HG02623 (cell line): ENCODE measurements around the gene GATA5.

Experiments used
- ATAC-seq: cut with Tn5 transposase; IDR thresholded peaks from one replicate; pipeline ENCODE4 v1.9.1; 2021; ENCODE audit warnings: moderate library complexity; ENCODE audit not compliant: unreplicated experiment

The GATA5 gene, protein sequence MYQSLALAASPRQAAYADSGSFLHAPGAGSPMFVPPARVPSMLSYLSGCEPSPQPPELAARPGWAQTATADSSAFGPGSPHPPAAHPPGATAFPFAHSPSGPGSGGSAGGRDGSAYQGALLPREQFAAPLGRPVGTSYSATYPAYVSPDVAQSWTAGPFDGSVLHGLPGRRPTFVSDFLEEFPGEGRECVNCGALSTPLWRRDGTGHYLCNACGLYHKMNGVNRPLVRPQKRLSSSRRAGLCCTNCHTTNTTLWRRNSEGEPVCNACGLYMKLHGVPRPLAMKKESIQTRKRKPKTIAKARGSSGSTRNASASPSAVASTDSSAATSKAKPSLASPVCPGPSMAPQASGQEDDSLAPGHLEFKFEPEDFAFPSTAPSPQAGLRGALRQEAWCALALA

DNA sequence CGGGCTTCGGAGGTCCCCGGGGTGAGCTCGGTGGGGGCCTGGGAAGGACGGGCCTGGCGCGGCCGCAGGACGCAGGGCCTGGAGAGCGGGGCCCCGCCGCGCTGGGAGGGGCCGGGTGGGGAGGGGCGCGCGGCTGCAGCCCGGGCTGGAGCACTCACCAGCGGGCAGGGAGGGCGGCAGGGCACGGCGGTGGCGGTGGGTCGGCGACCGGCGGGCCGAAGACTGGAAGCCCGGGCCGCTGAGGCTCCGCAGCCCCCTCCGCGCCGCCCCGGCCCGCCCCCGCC, at the start of gene GATA5:
GATA5 (minus strand) TSS at position 224 of the 284 bp plus-strand sequence. CDS start 474 bp downstream, outside the sequence.
- ATAC-seq: no peak

DNA sequence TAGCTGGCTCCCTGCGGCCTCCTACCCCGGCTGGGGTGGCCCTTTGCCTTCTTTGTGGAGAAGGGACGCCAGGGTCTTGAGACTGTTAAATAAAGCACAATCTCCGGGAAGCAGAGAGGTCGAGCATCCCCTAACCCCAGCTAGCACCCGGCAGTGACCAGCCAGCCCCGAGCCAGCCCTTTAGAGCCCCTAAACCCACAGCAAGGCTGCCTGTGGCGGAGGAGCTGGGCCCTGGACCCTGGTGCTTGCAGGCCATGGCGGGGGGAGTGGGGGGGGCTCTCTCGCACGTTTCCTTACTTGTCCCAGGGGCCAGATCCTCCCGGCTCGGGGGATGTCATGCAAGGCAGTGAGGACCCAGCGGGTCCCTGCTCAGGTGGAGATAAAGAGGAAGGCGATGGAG, 49.2 kb upstream of the GATA5 start:
- no peak for ATAC-seq

- no peak for ATAC-seq
These were observed 48.7 kb upstream of the GATA5 start for GRCh38 chr20:62524505-62524911.

GRCh38 chr20:62523473-62524203, 47.8 kb upstream of the GATA5 start:
- ATAC-seq: no peak

- no peak for ATAC-seq
These were observed 47.1 kb upstream of the GATA5 start for GRCh38 chr20:62522748-62523396.

DNA sequence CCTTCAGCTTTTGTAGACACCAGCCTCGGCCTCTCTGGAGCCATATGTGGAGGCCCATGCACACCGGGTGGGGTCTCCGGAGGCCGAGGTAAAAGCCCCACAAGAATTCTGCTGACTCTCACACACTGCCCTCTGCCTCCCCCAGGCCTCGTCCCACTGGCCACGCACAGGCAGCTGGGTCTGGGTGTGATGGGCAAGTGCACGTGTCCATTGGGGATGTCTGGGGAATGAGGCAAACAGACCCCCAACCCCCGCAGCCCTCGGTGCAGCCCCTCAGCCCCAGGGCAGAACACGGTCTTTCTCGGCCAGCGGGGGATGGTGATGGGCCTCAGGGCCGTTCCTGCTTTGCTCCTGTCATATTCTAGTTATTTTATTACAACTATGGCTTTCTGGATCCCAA, 44.0 kb upstream of the GATA5 start:
- ATAC-seq: no peak

GRCh38 chr20:62518911-62519310, 43.1 kb upstream of the GATA5 start:
- ATAC-seq: no peak

DNA sequence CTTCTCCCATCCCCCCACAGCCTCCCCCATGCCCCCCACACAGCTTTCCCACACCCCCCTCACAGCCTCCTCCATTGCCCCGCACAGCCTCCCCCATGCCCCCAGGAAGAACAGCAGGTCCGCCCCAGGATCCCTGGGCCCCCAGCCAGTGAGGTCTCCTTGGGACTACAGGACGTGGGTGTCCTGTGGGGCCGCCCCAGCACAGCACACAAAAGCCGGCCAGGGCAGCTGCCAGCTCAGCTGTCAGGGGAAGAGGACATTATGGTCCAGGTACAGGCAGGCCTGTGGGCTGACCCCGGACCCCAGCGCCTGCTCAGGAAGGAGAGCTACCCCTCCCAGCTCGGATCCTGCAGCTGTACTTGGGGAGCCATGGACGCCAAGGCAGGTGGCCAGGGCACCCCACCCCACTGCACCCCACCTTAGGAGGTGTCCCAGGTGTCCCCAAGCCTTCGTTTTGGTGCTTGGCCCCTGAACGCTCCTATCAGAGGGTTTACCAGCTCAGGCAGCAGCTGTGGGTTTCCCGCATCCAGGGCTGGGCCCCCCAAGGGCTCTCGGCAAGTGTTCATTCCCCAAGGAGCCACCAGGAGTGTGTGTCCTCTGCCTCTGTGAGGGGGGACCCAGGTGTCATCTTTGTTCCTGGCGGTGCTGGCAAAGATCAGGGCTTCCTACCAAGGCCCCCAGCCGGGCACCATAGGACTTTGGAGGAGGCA, 42.3 kb upstream of the GATA5 start:
- no peak for ATAC-seq

DNA sequence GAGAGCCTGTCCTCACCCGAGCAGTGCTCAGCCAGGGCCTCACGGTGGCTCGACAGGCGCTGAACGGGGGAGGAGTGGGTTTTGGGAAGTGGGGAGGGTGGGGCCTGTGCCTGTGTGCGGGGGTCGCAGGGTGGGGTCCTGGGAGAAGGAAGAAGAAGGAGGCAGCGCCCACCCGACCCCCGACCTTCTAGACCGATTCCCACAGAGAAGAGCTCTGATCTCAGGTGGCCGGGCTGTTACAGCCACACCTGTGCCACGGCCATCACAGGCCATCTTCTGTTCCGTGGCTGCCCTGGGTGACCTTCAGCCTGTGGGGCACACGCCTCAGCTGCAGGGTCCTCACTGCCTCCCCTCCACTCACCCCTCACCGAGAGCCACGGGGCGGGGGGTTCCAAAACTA, 41.4 kb upstream of the GATA5 start:
- ATAC-seq: no peak

DNA sequence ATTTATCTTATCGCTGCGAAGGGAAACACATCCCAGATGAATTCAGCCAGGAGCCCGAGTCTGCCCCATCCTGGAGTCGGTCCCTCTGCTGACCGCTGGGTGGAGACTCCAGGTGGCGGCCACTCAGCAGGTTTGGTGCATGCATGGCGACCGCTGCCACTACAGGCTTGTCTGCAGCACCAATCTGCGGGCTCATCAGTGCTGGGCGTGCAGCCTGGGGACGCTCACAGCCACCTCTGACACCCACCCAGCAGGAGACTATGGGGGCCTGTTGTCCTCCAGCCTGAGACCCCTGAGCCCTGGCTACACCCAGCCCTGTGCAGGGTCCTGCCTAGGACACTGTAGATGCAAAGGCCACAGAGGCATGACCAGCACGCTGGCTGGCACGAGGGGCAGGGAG, 40.5 kb upstream of the GATA5 start:
- no peak for ATAC-seq

DNA sequence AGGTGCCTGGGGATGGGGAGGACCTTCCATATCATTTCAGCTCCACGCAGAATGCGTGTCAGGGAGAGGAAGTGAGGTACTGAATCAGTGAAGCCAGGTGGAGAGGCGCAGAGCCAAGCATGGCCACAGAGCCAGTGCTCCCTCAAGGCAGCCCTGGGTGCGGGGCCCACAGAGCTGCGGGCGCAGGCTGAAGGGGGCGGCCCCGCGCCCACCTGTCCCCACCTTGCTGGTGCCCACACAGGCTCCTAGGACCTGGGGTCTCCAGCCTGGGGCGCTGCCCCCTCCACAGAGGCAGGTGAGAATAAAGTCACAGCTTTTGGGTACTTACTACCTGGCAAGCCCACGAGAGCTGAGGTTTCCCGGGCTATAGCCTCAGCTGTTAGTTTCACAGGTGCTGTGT, 40.0 kb upstream of the GATA5 start:
- ATAC-seq: no peak

DNA sequence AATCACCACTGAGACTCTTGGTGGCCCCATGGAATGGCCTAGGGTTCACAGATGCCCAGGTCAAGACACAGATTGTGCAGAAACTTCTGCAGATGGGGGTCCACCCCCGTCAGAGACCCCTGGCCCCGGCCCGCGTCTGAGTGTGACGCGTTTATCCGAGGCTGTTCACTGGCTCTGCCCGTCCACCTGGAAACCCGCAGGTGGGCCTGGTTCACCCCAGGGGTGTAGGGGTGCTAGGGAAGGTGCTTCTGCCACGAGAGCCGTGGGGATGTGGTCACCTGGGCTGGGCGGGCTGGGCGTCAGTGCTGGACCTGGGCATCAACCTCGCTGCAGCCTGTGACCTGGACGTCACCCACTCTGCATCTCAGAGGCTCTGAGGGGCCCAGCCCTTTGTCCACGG, 39.5 kb upstream of the GATA5 start:
- no peak for ATAC-seq

GRCh38 chr20:62513991-62514390, 38.2 kb upstream of the GATA5 start:
- no peak for ATAC-seq

GRCh38 chr20:62511915-62512610, 36.3 kb upstream of the GATA5 start:
- no peak for ATAC-seq

DNA sequence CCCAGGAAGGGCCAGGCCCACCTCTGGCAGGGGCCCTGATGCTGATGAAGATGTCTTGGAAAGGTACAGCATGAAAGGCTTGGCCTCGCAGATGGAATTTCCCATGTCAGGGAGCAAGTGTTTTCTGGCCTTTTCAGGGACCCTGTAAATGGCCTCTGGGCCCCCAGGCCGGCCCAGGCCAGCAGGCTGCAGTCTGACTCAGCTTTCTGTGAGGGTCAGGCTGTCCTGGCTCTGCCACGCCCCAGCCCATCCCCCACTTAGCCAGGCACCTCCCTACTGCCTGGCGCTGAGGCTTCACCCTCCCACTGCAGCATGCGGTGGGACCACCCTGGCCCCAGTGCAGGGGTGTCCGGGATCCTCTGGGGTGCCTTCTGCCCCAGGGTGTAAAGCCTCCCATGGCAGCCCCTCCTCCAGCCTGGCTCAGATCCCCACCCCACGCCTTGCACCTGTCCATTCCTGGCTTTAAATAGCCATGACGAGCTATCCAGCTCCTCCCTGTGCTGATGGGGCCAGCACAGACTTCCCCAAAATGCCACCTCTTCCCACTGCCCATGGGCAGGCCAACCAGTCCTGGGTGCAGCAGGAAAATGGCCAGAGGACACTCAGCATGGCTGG, 35.6 kb upstream of the GATA5 start:
- ATAC-seq: no peak

GRCh38 chr20:62508641-62509051, 32.9 kb upstream of the GATA5 start:
- ATAC-seq: no peak

- no peak for ATAC-seq
These were observed 32.3 kb upstream of the GATA5 start for GRCh38 chr20:62507991-62508640.

DNA sequence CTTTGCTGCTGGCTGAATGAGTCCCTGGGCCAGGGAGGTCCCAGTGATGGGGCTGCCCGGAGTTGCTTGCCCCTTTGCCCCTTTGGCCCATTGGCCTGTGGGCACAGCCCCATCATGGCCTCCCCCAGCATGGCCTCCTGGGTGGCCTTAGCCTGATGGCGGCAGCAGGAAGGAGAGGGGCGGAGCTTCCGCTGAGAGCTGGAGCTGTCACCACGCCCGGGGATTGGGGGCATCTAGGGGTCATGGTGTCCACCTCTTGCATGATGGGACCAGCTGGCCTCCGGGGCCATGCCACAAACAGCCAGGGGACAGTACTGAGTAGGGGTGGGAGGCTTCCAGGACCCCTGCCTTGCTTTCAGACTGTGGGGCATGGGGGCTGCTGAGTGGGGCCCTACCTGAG, 31.5 kb upstream of the GATA5 start:
- ATAC-seq: no peak

DNA sequence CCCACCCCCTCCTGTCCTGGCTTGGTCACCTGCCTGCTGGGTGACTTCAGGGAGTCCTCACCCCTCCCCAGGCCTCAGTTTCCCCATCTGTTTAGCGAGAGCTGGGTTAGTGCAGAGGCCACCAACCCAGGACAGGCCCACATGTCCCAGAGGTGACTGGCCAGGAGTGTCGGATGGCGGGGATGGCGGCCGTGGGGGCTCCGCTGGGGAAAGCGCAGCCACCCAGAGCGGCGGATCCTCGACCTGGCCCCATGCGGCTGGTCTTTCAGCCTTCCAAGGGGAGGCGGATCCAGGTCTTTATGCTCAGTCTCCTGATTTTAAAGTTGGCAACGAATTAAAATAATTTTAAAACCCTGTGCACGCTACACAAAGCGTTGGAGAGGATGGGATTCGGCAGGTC, 31.0 kb upstream of the GATA5 start:
- no peak for ATAC-seq

GRCh38 chr20:62506087-62506486, 30.3 kb upstream of the GATA5 start:
- no peak for ATAC-seq
